GM23338 (cell line): ENCODE data around the gene ADGRG6. TPM values are rescaled to one million over a fixed set of nuclear protein-coding genes. Genes with fewer than 3 reads are reported as not detected.

Experiments
- ATAC-seq: fragments of 200-7000 bp; cut with Tn5 transposase; 3 replicates; pipeline ENCODE4 v1.9.1; 2020
- DNase-seq: peaks from one replicate; pipeline ENCODE4 v3.0.0-alpha.2; 2015; ENCODE audit warnings: low spot score
- H2AFZ ChIP-seq: fragments of 200-600 bp; sonication (generic); 2 replicates; pipeline ENCODE4 v1.8.0; 2016; ENCODE audit warnings: antibody characterized with exemption, mild to moderate bottlenecking, moderate library complexity
- H3F3A ChIP-seq: fragments of 200-600 bp; sonication (generic); replicated peaks from 2 replicates; pipeline ENCODE4 v1.8.0; 2017; ENCODE audit warnings: antibody characterized with exemption, mixed run types, low read depth
- H3K27ac ChIP-seq: fragments of 200-600 bp; sonication (generic); 2 replicates; pipeline ENCODE4 v1.6.1; 2016; ENCODE audit warnings: low read depth
- H3K27me3 ChIP-seq: fragments of 200-600 bp; sonication (generic); 2 replicates; pipeline ENCODE4 v1.8.0; 2016; ENCODE audit warnings: mild to moderate bottlenecking, mixed run types, moderate library complexity; ENCODE audit not compliant: insufficient read depth
- H3K36me3 ChIP-seq: fragments of 200-600 bp; sonication (generic); 2 replicates; pipeline ENCODE4 v1.8.0; 2016; ENCODE audit warnings: mild to moderate bottlenecking; ENCODE audit not compliant: insufficient read depth
- H3K4me1 ChIP-seq: fragments of 200-600 bp; sonication (generic); 2 replicates; pipeline ENCODE4 v1.8.0; 2016; ENCODE audit warnings: mild to moderate bottlenecking, moderate library complexity; ENCODE audit not compliant: insufficient read depth
- H3K4me2 ChIP-seq: fragments of 200-600 bp; sonication (generic); 2 replicates; pipeline ENCODE4 v1.7.1; 2017; ENCODE audit warnings: mixed run types
- H3K4me3 ChIP-seq: fragments of 200-600 bp; sonication (generic); 2 replicates; pipeline ENCODE4 v1.6.1; 2016; ENCODE audit warnings: mixed run types
- H3K79me2 ChIP-seq: fragments of 200-600 bp; sonication (generic); replicated peaks from 2 replicates; pipeline ENCODE4 v1.8.0; 2017; ENCODE audit warnings: mild to moderate bottlenecking; ENCODE audit not compliant: insufficient read depth
- H3K9me2 ChIP-seq: fragments of 200-600 bp; sonication (generic); 2 replicates; pipeline ENCODE4 v1.8.0; 2017; ENCODE audit not compliant: insufficient read depth
- H4K20me1 ChIP-seq: fragments of 200-600 bp; sonication (generic); replicated peaks from 2 replicates; pipeline ENCODE4 v1.8.0; 2017; ENCODE audit warnings: mild to moderate bottlenecking; ENCODE audit not compliant: insufficient read depth
- H3K27ac Mint-ChIP-seq: 2 replicates; pipeline ENCODE4 v1.8.0; 2020; ENCODE audit warnings: inconsistent platforms, mild to moderate bottlenecking, moderate library complexity, mixed read lengths
- H3K27me3 Mint-ChIP-seq: 3 replicates; pipeline ENCODE4 v1.8.0; 2022; ENCODE audit warnings: low read depth, mild to moderate bottlenecking, moderate library complexity, mixed read lengths, inconsistent platforms; ENCODE audit not compliant: insufficient read depth, poor library complexity
- H3K36me3 Mint-ChIP-seq: 3 replicates; pipeline ENCODE4 v1.8.0; 2021; ENCODE audit warnings: low read depth, mild to moderate bottlenecking, inconsistent platforms, moderate library complexity, mixed read lengths
- H3K4me1 Mint-ChIP-seq: 3 replicates; pipeline ENCODE4 v1.8.0; 2020; ENCODE audit warnings: mild to moderate bottlenecking, inconsistent platforms, mixed read lengths
- H3K4me3 Mint-ChIP-seq: 3 replicates; pipeline ENCODE4 v1.8.0; 2021; ENCODE audit warnings: moderate library complexity, mild to moderate bottlenecking, inconsistent platforms, mixed read lengths
- H3K9me3 Mint-ChIP-seq: 3 replicates; pipeline ENCODE4 v1.8.0; 2020; ENCODE audit warnings: moderate library complexity, mild to moderate bottlenecking, inconsistent platforms, mixed read lengths
- CREB1 ChIP-seq: fragments of 250-450 bp; sonication (Bioruptor Pico); IDR thresholded peaks from 2 replicates; pipeline ENCODE4 v1.5.0; 2020; ENCODE audit warnings: low read depth, mild to moderate bottlenecking, moderate library complexity
- EZH2 ChIP-seq: fragments of 200-600 bp; sonication (generic); IDR thresholded peaks from one replicate; pipeline ENCODE4 v1.8.0; 2017; ENCODE audit warnings: antibody characterized with exemption, mild to moderate bottlenecking, low read depth; ENCODE audit not compliant: unreplicated experiment
- EZH2phosphoT487 ChIP-seq: fragments of 200-600 bp; sonication (generic); IDR thresholded peaks from one replicate; pipeline ENCODE4 v1.8.1; 2018; ENCODE audit warnings: antibody characterized with exemption; ENCODE audit not compliant: unreplicated experiment
- JUNB ChIP-seq: IDR thresholded peaks from one replicate; pipeline ENCODE4 v1.6.1; 2016; ENCODE audit warnings: antibody characterized with exemption; ENCODE audit not compliant: unreplicated experiment
- NANOG ChIP-seq: IDR thresholded peaks from 2 replicates; pipeline ENCODE4 v1.6.1; 2016; ENCODE audit warnings: antibody characterized with exemption, borderline replicate concordance
- POLR2AphosphoS5 ChIP-seq: IDR thresholded peaks from 2 replicates; pipeline ENCODE4 v1.6.1; 2016; ENCODE audit warnings: antibody characterized with exemption, low read depth
- STAT1 ChIP-seq: IDR thresholded peaks from one replicate; pipeline ENCODE4 v1.6.1; 2016; ENCODE audit warnings: antibody characterized with exemption; ENCODE audit not compliant: unreplicated experiment
- ZNF114 ChIP-seq: fragments of 250-450 bp; sonication (Bioruptor Pico); IDR thresholded peaks from 2 replicates; pipeline ENCODE4 v1.5.0; 2020; ENCODE audit warnings: mild to moderate bottlenecking, moderate library complexity
- polyA plus RNA-seq: library from polyadenylated mRNA; unstranded; fragments of >200 nt; fragmentation: Nextera tagmentation; extraction: Ambion mirVana; gene quantifications from 2 replicates; pipeline ENCODE4 v1.2.1, GENCODE V29; 2016
- total RNA-seq: library from RNA; depleted of rRNA; stranded (reverse); fragments of >200 nt; shearing (Covaris generic); gene quantifications from 2 replicates; pipeline ENCODE4 v1.2.3, GENCODE V29; 2014
- TF ChIP-seq, protein P1 (sequence below): IDR thresholded peaks from one replicate; pipeline ENCODE4 v1.6.1; 2018; ENCODE audit warnings: antibody characterized with exemption; ENCODE audit not compliant: unreplicated experiment
- TF ChIP-seq, protein P2 (sequence below), 2 experiments: fragments of 200-600 bp in 1 of 2; sonication (generic) in 1 of 2; conservative IDR thresholded peaks; 2 replicates each; pipeline versions ENCODE4 v1.5.1 to v1.6.1; 2016 to 2017; ENCODE audit warnings: antibody characterized with exemption in 2 of 2, low read depth in 2 of 2, mild to moderate bottlenecking in 2 of 2, moderate library complexity in 1 of 2
- TF ChIP-seq, protein P3 (sequence below): fragments of 250-450 bp; sonication (Bioruptor Pico); IDR thresholded peaks from 2 replicates; pipeline ENCODE4 v1.5.0; 2020; ENCODE audit warnings: mild to moderate bottlenecking, moderate library complexity
- TF ChIP-seq, protein P4 (sequence below): IDR thresholded peaks from 2 replicates; pipeline ENCODE4 v1.6.1; 2016; ENCODE audit warnings: antibody characterized with exemption

The ADGRG6 gene
- total and polyA plus RNA-seq, 2 experiments from 2014 or later, result 1.3 to 7.7 TPM

- H3K36me3 ChIP-seq, result no peaks in the 10 kb centered on the region
- no peak overlapping the region for H2AFZ ChIP-seq
- no peak overlapping the region for H3K4me3 ChIP-seq
- DNase-seq (no peak), ATAC-seq (no peak)
- no peaks in the 10 kb centered on the region for H3K27me3 ChIP-seq
- Mint-ChIP-seq H3K27ac (no peak overlapping the region), H3K4me3 (no peak overlapping the region), H3K27me3 (no peaks in the 10 kb centered on the region), H3K4me1 (peaks cover 4% of the 10 kb centered on the region; the same call in 2 of the 3 replicates), H3K36me3 (peaks cover 6% of the 10 kb centered on the region; the same call in 2 of the 3 replicates), H3K9me3 (no peaks in the 10 kb centered on the region; the same call in 2 of the 3 replicates)
- H3F3A ChIP-seq, result no peaks in the 10 kb centered on the region
- H3K4me2 ChIP-seq, result no peak overlapping the region
- no peaks in the 10 kb centered on the region for H3K79me2 ChIP-seq
- peaks cover 3% of the 10 kb centered on the region for H3K4me1 ChIP-seq
- H3K9me2 ChIP-seq, result peaks cover 13% of the 10 kb centered on the region; the same call in 1 of the 2 replicates
- no peak overlapping the region for H3K27ac ChIP-seq
- H4K20me1 ChIP-seq, result no peaks in the 10 kb centered on the region
- no peak for TF ChIP-seq CREB1 (CRISPR knock-in tag)
- TF ChIP-seq NANOG, result no peak
- no peak for TF ChIP-seq EZH2
- no peak for TF ChIP-seq POLR2AphosphoS5
- TF ChIP-seq, protein P1, sequence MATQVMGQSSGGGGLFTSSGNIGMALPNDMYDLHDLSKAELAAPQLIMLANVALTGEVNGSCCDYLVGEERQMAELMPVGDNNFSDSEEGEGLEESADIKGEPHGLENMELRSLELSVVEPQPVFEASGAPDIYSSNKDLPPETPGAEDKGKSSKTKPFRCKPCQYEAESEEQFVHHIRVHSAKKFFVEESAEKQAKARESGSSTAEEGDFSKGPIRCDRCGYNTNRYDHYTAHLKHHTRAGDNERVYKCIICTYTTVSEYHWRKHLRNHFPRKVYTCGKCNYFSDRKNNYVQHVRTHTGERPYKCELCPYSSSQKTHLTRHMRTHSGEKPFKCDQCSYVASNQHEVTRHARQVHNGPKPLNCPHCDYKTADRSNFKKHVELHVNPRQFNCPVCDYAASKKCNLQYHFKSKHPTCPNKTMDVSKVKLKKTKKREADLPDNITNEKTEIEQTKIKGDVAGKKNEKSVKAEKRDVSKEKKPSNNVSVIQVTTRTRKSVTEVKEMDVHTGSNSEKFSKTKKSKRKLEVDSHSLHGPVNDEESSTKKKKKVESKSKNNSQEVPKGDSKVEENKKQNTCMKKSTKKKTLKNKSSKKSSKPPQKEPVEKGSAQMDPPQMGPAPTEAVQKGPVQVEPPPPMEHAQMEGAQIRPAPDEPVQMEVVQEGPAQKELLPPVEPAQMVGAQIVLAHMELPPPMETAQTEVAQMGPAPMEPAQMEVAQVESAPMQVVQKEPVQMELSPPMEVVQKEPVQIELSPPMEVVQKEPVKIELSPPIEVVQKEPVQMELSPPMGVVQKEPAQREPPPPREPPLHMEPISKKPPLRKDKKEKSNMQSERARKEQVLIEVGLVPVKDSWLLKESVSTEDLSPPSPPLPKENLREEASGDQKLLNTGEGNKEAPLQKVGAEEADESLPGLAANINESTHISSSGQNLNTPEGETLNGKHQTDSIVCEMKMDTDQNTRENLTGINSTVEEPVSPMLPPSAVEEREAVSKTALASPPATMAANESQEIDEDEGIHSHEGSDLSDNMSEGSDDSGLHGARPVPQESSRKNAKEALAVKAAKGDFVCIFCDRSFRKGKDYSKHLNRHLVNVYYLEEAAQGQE, result no peak
- TF ChIP-seq EZH2phosphoT487, result no peak
- no peak for TF ChIP-seq JUNB
- TF ChIP-seq, protein P2, sequence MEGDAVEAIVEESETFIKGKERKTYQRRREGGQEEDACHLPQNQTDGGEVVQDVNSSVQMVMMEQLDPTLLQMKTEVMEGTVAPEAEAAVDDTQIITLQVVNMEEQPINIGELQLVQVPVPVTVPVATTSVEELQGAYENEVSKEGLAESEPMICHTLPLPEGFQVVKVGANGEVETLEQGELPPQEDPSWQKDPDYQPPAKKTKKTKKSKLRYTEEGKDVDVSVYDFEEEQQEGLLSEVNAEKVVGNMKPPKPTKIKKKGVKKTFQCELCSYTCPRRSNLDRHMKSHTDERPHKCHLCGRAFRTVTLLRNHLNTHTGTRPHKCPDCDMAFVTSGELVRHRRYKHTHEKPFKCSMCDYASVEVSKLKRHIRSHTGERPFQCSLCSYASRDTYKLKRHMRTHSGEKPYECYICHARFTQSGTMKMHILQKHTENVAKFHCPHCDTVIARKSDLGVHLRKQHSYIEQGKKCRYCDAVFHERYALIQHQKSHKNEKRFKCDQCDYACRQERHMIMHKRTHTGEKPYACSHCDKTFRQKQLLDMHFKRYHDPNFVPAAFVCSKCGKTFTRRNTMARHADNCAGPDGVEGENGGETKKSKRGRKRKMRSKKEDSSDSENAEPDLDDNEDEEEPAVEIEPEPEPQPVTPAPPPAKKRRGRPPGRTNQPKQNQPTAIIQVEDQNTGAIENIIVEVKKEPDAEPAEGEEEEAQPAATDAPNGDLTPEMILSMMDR (conservative IDR thresholded peaks at IDR 0.05; ENCODE audit: low read depth in 2 of 2), result no peak
- TF ChIP-seq STAT1, result no peak
- TF ChIP-seq, protein P3, sequence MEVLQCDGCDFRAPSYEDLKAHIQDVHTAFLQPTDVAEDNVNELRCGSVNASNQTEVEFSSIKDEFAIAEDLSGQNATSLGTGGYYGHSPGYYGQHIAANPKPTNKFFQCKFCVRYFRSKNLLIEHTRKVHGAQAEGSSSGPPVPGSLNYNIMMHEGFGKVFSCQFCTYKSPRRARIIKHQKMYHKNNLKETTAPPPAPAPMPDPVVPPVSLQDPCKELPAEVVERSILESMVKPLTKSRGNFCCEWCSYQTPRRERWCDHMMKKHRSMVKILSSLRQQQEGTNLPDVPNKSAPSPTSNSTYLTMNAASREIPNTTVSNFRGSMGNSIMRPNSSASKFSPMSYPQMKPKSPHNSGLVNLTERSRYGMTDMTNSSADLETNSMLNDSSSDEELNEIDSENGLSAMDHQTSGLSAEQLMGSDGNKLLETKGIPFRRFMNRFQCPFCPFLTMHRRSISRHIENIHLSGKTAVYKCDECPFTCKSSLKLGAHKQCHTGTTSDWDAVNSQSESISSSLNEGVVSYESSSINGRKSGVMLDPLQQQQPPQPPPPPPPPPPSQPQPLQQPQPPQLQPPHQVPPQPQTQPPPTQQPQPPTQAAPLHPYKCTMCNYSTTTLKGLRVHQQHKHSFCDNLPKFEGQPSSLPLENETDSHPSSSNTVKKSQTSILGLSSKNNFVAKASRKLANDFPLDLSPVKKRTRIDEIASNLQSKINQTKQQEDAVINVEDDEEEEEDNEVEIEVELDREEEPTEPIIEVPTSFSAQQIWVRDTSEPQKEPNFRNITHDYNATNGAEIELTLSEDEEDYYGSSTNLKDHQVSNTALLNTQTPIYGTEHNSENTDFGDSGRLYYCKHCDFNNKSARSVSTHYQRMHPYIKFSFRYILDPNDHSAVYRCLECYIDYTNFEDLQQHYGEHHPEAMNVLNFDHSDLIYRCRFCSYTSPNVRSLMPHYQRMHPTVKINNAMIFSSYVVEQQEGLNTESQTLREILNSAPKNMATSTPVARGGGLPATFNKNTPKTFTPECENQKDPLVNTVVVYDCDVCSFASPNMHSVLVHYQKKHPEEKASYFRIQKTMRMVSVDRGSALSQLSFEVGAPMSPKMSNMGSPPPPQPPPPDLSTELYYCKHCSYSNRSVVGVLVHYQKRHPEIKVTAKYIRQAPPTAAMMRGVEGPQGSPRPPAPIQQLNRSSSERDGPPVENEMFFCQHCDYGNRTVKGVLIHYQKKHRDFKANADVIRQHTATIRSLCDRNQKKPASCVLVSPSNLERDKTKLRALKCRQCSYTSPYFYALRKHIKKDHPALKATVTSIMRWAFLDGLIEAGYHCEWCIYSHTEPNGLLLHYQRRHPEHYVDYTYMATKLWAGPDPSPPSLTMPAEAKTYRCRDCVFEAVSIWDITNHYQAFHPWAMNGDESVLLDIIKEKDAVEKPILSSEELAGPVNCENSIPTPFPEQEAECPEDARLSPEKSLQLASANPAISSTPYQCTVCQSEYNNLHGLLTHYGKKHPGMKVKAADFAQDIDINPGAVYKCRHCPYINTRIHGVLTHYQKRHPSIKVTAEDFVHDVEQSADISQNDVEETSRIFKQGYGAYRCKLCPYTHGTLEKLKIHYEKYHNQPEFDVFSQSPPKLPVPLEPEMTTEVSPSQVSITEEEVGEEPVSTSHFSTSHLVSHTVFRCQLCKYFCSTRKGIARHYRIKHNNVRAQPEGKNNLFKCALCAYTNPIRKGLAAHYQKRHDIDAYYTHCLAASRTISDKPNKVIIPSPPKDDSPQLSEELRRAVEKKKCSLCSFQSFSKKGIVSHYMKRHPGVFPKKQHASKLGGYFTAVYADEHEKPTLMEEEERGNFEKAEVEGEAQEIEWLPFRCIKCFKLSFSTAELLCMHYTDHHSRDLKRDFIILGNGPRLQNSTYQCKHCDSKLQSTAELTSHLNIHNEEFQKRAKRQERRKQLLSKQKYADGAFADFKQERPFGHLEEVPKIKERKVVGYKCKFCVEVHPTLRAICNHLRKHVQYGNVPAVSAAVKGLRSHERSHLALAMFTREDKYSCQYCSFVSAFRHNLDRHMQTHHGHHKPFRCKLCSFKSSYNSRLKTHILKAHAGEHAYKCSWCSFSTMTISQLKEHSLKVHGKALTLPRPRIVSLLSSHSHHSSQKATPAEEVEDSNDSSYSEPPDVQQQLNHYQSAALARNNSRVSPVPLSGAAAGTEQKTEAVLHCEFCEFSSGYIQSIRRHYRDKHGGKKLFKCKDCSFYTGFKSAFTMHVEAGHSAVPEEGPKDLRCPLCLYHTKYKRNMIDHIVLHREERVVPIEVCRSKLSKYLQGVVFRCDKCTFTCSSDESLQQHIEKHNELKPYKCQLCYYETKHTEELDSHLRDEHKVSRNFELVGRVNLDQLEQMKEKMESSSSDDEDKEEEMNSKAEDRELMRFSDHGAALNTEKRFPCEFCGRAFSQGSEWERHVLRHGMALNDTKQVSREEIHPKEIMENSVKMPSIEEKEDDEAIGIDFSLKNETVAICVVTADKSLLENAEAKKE (CRISPR knock-in tag), result no peak
- TF ChIP-seq, protein P4, sequence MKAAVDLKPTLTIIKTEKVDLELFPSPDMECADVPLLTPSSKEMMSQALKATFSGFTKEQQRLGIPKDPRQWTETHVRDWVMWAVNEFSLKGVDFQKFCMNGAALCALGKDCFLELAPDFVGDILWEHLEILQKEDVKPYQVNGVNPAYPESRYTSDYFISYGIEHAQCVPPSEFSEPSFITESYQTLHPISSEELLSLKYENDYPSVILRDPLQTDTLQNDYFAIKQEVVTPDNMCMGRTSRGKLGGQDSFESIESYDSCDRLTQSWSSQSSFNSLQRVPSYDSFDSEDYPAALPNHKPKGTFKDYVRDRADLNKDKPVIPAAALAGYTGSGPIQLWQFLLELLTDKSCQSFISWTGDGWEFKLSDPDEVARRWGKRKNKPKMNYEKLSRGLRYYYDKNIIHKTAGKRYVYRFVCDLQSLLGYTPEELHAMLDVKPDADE, result no peak
- TF ChIP-seq ZNF114 (CRISPR knock-in tag), result no peak
Measured at GRCh38 chr6:142482249-142482648, 180.4 kb downstream of the ADGRG6 start.
